SK-N-DZ (cell line): ENCODE measurements around the gene MPZL2.

Experiments used
- DNase-seq: peaks from one replicate; pipeline ENCODE4 v3.0.0-alpha.2; 2015; ENCODE audit warnings: low spot score

Gene MPZL2

GRCh38 chr11:118219732-118220131 is 44.4 kb downstream of the MPZL2 start:
- DNase-seq, result no peak

GRCh38 chr11:118219244-118219643 is 44.9 kb downstream of the MPZL2 start:
- no peak for DNase-seq

- DNase-seq, result no peak
These were observed 46.5 kb downstream of the MPZL2 start for GRCh38 chr11:118217575-118217974.

GRCh38 chr11:118216621-118217481 is 47.2 kb downstream of the MPZL2 start:
- DNase-seq, result no peak

GRCh38 chr11:118215765-118216164 is 48.3 kb downstream of the MPZL2 start:
- DNase-seq, result no peak

GRCh38 chr11:118215262-118215661 is 48.8 kb downstream of the MPZL2 start:
- DNase-seq, result no peak

- no peak for DNase-seq
These were observed 49.7 kb downstream of the MPZL2 start for GRCh38 chr11:118214210-118214914.

GRCh38 chr11:118213781-118214180 is 50.3 kb downstream of the MPZL2 start:
- DNase-seq, result no peak

- DNase-seq, result no peak
These were observed 50.9 kb downstream of the MPZL2 start for GRCh38 chr11:118213201-118213600.

- DNase-seq, result no peak
These were observed 51.3 kb downstream of the MPZL2 start for GRCh38 chr11:118212781-118213191.

GRCh38 chr11:118212131-118212725 is 51.9 kb downstream of the MPZL2 start:
- DNase-seq, result no peak

GRCh38 chr11:118211006-118211405 is 53.1 kb downstream of the MPZL2 start:
- no peak for DNase-seq

GRCh38 chr11:118210323-118210722 is 53.8 kb downstream of the MPZL2 start:
- no peak for DNase-seq

GRCh38 chr11:118209033-118209432 is 55.1 kb downstream of the MPZL2 start:
- no peak for DNase-seq

GRCh38 chr11:118207079-118207478 is 57.0 kb downstream of the MPZL2 start:
- no peak for DNase-seq

- DNase-seq, result no peak
These were observed 57.6 kb downstream of the MPZL2 start for GRCh38 chr11:118206391-118207031.

- no peak for DNase-seq
These were observed 58.3 kb downstream of the MPZL2 start for GRCh38 chr11:118205606-118206378.
